GM12865 (cell line): ENCODE results near the gene SLC5A4.
"Not testable (repeated sequence)": the region's sequence is repeated elsewhere in the genome, so short reads cannot be mapped to it uniquely, and the experiment has no call there.

ENCODE experiments used
- DNase-seq: peaks from one replicate; pipeline ENCODE4 v3.0.0; 2010; ENCODE audit warnings: low read depth
- H3K4me3 ChIP-seq: 2 replicates; pipeline ENCODE4 v1.5.1; 2011; ENCODE audit warnings: mild to moderate bottlenecking, low read depth, low read length, control low read depth
- CTCF ChIP-seq: IDR thresholded peaks from 2 replicates; pipeline ENCODE4 v1.5.1; 2011; ENCODE audit warnings: low read length, control low read depth, low read depth, inconsistent platforms; ENCODE audit not compliant: insufficient read depth; ENCODE audit errors: missing control alignments

The SLC5A4 gene

GRCh38 chr22:32199961-32200360 is 55.2 kb downstream of the SLC5A4 start:
- TF ChIP-seq CTCF = no peak
- DNase-seq = no peak
- no peak overlapping the region for H3K4me3 ChIP-seq

- DNase-seq = no peak
- TF ChIP-seq CTCF = no peak
- H3K4me3 ChIP-seq = no peak overlapping the region
These were observed 55.8 kb downstream of the SLC5A4 start for GRCh38 chr22:32199341-32199740.

- not testable (repeated sequence) for H3K4me3 ChIP-seq, DNase-seq
These were observed 57.5 kb downstream of the SLC5A4 start for GRCh38 chr22:32197553-32198226.

GRCh38 chr22:32195900-32196299 is 59.2 kb downstream of the SLC5A4 start:
- H3K4me3 ChIP-seq, DNase-seq: not testable (repeated sequence)

GRCh38 chr22:32193346-32193745 is 61.8 kb downstream of the SLC5A4 start:
- not testable (repeated sequence) for H3K4me3 ChIP-seq, DNase-seq

GRCh38 chr22:32191021-32191420 is 64.1 kb downstream of the SLC5A4 start:
- not testable (repeated sequence) for DNase-seq, H3K4me3 ChIP-seq

GRCh38 chr22:32185821-32186220 is 69.3 kb downstream of the SLC5A4 start:
- TF ChIP-seq CTCF = no peak
- no peak overlapping the region for H3K4me3 ChIP-seq
- DNase-seq = no peak

GRCh38 chr22:32183625-32184024 is 71.5 kb downstream of the SLC5A4 start:
- no peak for DNase-seq
- H3K4me3 ChIP-seq = no peak overlapping the region
- no peak for TF ChIP-seq CTCF

GRCh38 chr22:32181043-32181442 is 74.1 kb downstream of the SLC5A4 start:
- no peak for TF ChIP-seq CTCF
- DNase-seq = no peak
- H3K4me3 ChIP-seq = no peak overlapping the region
